A375 (cell line): Measurements from ENCODE around the gene ZNF655. TPM values are rescaled to one million over a fixed set of nuclear protein-coding genes. Genes with fewer than 3 reads are reported as not detected.

Experiments
- total RNA-seq: library from RNA; depleted of rRNA; stranded (reverse); fragments of >200 nt; shearing (Covaris generic); gene quantifications from 2 replicates; pipeline ENCODE4 v1.2.3, GENCODE V29; 2014; rRNA removed

ZNF655 gene
- total RNA-seq: 121 and 149 TPM in 2 replicates

GRCh38 chr7:99558306-99559174, at the start of gene ZNF655:
TSS of gene ZNF655 (plus strand) at chr7:99558642. CDS start at chr7:99560560, 1,918 bp downstream.

GRCh38 chr7:99551767-99552463, 6.5 kb upstream of the ZNF655 start, which contains the start of gene FAM200A:
TSS of gene FAM200A (minus strand) at chr7:99552114. CDS start at chr7:99548407, 3,707 bp downstream.

GRCh38 chr7:99597762-99598501, 39.5 kb downstream of the ZNF655 start, which contains the start of gene TMEM225B:
TSS of gene TMEM225B (plus strand) at chr7:99598267. CDS start at chr7:99604389, 6,122 bp downstream.

GRCh38 chr7:99616359-99617191, 58.1 kb downstream of the ZNF655 start, which contains the start of gene ZSCAN25:
TSS of gene ZSCAN25 (plus strand) at chr7:99616946. CDS start at chr7:99619607, 2,661 bp downstream.

Other genes starting within 250 kb of the ZNF655 start
- 104 and 112 TPM in 2 replicates for gene ARPC1A, start 232.7 kb upstream of the ZNF655 start, total RNA-seq
- gene ARPC1B, start 183.9 kb upstream of the ZNF655 start, total RNA-seq: 371 and 418 TPM in 2 replicates
- 115 and 116 TPM in 2 replicates for gene PDAP1, start 150.0 kb upstream of the ZNF655 start, total RNA-seq
- 274 and 315 TPM in 2 replicates for gene BUD31, start 149.7 kb upstream of the ZNF655 start, total RNA-seq
- gene PTCD1, start 119.8 kb upstream of the ZNF655 start, total RNA-seq: 9.2 and 13.2 TPM in 2 replicates
- gene CPSF4, start 119.7 kb upstream of the ZNF655 start, total RNA-seq: 58.6 and 64.0 TPM in 2 replicates
- 632 and 731 TPM in 2 replicates for gene ATP5MF, start 92.5 kb upstream of the ZNF655 start, total RNA-seq
- gene ZNF789, start 85.8 kb upstream of the ZNF655 start, total RNA-seq: 8.4 and 17.3 TPM in 2 replicates
- gene ZNF394, start 58.4 kb upstream of the ZNF655 start, total RNA-seq: 30.3 and 30.7 TPM in 2 replicates
- 10.8 and 12.2 TPM in 2 replicates for gene ZKSCAN5, start 54.0 kb upstream of the ZNF655 start, total RNA-seq
- gene FAM200A, start 6.5 kb upstream of the ZNF655 start, total RNA-seq: 4.1 and 5.1 TPM in 2 replicates
- 0.48 TPM in 1 of 2 replicates, not detected in the other for gene TMEM225B, start 39.6 kb downstream of the ZNF655 start, total RNA-seq
- gene ZSCAN25, start 58.3 kb downstream of the ZNF655 start, total RNA-seq: 17.4 and 23.4 TPM in 2 replicates
- 0.11 and 0.32 TPM in 2 replicates for gene CYP3A5, start 121.4 kb downstream of the ZNF655 start, total RNA-seq
- not detected in 2 replicates for gene CYP3A7, start 176.6 kb downstream of the ZNF655 start, total RNA-seq
- gene CYP3A4, start 225.5 kb downstream of the ZNF655 start, total RNA-seq: not detected in 2 replicates